Measurements from ENCODE around the gene RAB1B. TPM values are rescaled to one million over a fixed set of nuclear protein-coding genes. Genes with fewer than 3 reads are reported as not detected.

Gene RAB1B
- total RNA-seq, 1 experiment from 2014 or later, result 148 TPM

- no peaks in the 10 kb centered on the region for H3K9me3 ChIP-seq (ENCODE audit: control insufficient read depth in 1 of 2, insufficient read depth in 1 of 2, low read depth in 1 of 2, low read length in 2 of 2)
- ChIA-PET RAD21 (ENCODE audit: low non-redundant PET in 1 of 2, low total read pairs in 2 of 2, uncharacterized antibody in 2 of 2, unreplicated experiment in 2 of 2) (no interaction called here), POLR2A (no interaction called here), CTCF (interaction anchor here (0.7 to 1.8 kb wide), 3 partner anchors 8 to 23 kb away, joined by 3 to 10 read pairs (median 8); partner anchors contain the start of gene RAB1B)
- BruUV-seq (replicated peaks), result no TSS peak
- H3K27me3 ChIP-seq (ENCODE audit: insufficient read depth, low read length), result no peaks in the 10 kb centered on the region
- TF ChIP-seq ELF1 (IDR thresholded peaks at IDR 0.05; ENCODE audit: borderline replicate concordance, low read depth) (no peak), MAX (IDR thresholded peaks at IDR 0.05) (no peak), YY1 (IDR thresholded peaks at IDR 0.05; ENCODE audit: extremely low read depth, insufficient replicate concordance, low read depth, low read length) (no peak), CEBPB (IDR thresholded peaks at IDR 0.05; ENCODE audit: low read depth) (no peak), CBX3 (IDR thresholded peaks at IDR 0.05; ENCODE audit: low read depth) (no peak), ZFX (IDR thresholded peaks at IDR 0.05) (no peak), CTCF (IDR thresholded peaks at IDR 0.05 in 2 of 3, conservative IDR thresholded peaks at IDR 0.05 in 1 of 3; ENCODE audit: borderline replicate concordance in 1 of 3, insufficient read depth in 1 of 3, low read depth in 2 of 3, low read length in 2 of 3) (no peak), REST (IDR thresholded peaks at IDR 0.05; ENCODE audit: low read depth) (no peak), POLR2A (IDR thresholded peaks at IDR 0.05; ENCODE audit: borderline replicate concordance, extremely low read depth, insufficient read depth, insufficient read length) (no peak), TCF7L2 (IDR thresholded peaks at IDR 0.05; ENCODE audit: borderline replicate concordance, extremely low read depth, insufficient read depth, insufficient read length) (no peak), ATF3 (IDR thresholded peaks at IDR 0.05) (no peak), FOSL1 (IDR thresholded peaks at IDR 0.05; ENCODE audit: low read depth) (no peak), SP1 (IDR thresholded peaks at IDR 0.05; ENCODE audit: low read depth) (no peak)
- ATAC-seq (no peak), DNase-seq (ENCODE audit: low read depth, low spot score) (no peak)
- intact Hi-C loops (cut with micrococcal nuclease), result no loop called here
- no peaks in the 10 kb centered on the region for H3K9me2 ChIP-seq (ENCODE audit: insufficient read depth)
- H3K4me3 ChIP-seq (replicated peaks in 1 of 2; ENCODE audit: low read depth in 1 of 2, low read length in 2 of 2), result peak overlapping the region; percentile 71 to 96
- peak overlapping the region; percentile 93 for H3K9ac ChIP-seq (ENCODE audit: low read length)
- H2AFZ ChIP-seq (ENCODE audit: low read depth, low read length, poor library complexity, severe bottlenecking), result no peak overlapping the region
- no peaks in the 10 kb centered on the region for H4K20me1 ChIP-seq (ENCODE audit: insufficient read depth)
- H3K4me2 ChIP-seq (ENCODE audit: low read length), result peak overlapping the region; percentile 99
- peak overlapping the region; percentile 70; the same call in 1 of the 2 replicates for H3K27ac ChIP-seq (ENCODE audit: low read depth, low read length)
- no peaks in the 10 kb centered on the region for H3K36me3 ChIP-seq (ENCODE audit: control insufficient read depth in 1 of 2, insufficient read depth in 2 of 2, low read length in 2 of 2)
- peaks cover 19% of the 10 kb centered on the region for H3K79me2 ChIP-seq (ENCODE audit: insufficient read depth, low read length)
- peaks cover 22 to 45% of the 10 kb centered on the region in 2 experiments for H3K4me1 ChIP-seq (ENCODE audit: control insufficient read depth in 1 of 2, insufficient read depth in 2 of 2, low read length in 2 of 2)
These were observed 21.8 kb downstream of the RAB1B start for GRCh38 chr11:66290330-66290621.
